Loucy (cell line): ENCODE results near the gene G6PC1.

Experiments used
- H2AFZ ChIP-seq: fragments of 200-600 bp; sonication (generic); 2 replicates; pipeline ENCODE4 v1.6.0; 2016; ENCODE audit warnings: antibody characterized with exemption, mild to moderate bottlenecking, low read length, moderate library complexity
- H3F3A ChIP-seq: fragments of 200-600 bp; 2 replicates; pipeline ENCODE4 v1.6.0; 2016; ENCODE audit warnings: antibody characterized with exemption, low read depth, mild to moderate bottlenecking
- H3K27me3 ChIP-seq: fragments of 200-600 bp; sonication (generic); 2 replicates; pipeline ENCODE4 v1.6.1; 2014; ENCODE audit warnings: low read length, mild to moderate bottlenecking; ENCODE audit not compliant: insufficient read depth, poor library complexity, severe bottlenecking
- H3K36me3 ChIP-seq: fragments of 200-600 bp; sonication (generic); 2 replicates; pipeline ENCODE4 v1.6.1; 2016; ENCODE audit warnings: low read length; ENCODE audit not compliant: insufficient read depth
- H3K4me1 ChIP-seq: fragments of 200-600 bp; sonication (generic); 2 replicates; pipeline ENCODE4 v1.5.1; 2014; ENCODE audit warnings: low read length, mild to moderate bottlenecking; ENCODE audit not compliant: insufficient read depth, poor library complexity, severe bottlenecking
- H3K4me2 ChIP-seq: fragments of 200-600 bp; sonication (generic); 2 replicates; pipeline ENCODE4 v1.6.0; 2014; ENCODE audit warnings: antibody characterized with exemption, low read length, low read depth, mild to moderate bottlenecking; ENCODE audit not compliant: poor library complexity, severe bottlenecking
- H3K4me3 ChIP-seq: fragments of 200-600 bp; sonication (generic); 2 replicates; pipeline ENCODE4 v1.5.1; 2014; ENCODE audit warnings: low read length, mild to moderate bottlenecking, mixed read lengths; ENCODE audit not compliant: poor library complexity, severe bottlenecking
- H3K79me2 ChIP-seq: fragments of 200-600 bp; sonication (generic); 2 replicates; pipeline ENCODE4 v1.6.1; 2014; ENCODE audit warnings: low read length; ENCODE audit not compliant: insufficient read depth
- H3K9ac ChIP-seq: fragments of 200-600 bp; sonication (generic); 2 replicates; pipeline ENCODE4 v1.6.0; 2014; ENCODE audit warnings: mild to moderate bottlenecking, low read depth, low read length, moderate library complexity; ENCODE audit not compliant: poor library complexity, severe bottlenecking
- H3K9me2 ChIP-seq: fragments of 200-600 bp; sonication (generic); replicated peaks from 2 replicates; pipeline ENCODE4 v1.6.1; 2016; ENCODE audit warnings: low read depth, low read length, mixed read lengths
- H3K9me3 ChIP-seq: fragments of 200-600 bp; sonication (generic); 2 replicates; pipeline ENCODE4 v1.6.1; 2014; ENCODE audit warnings: mild to moderate bottlenecking, antibody characterized with exemption, low read length, low read depth; ENCODE audit not compliant: insufficient read depth
- H4K20me1 ChIP-seq: fragments of 200-600 bp; sonication (generic); 2 replicates; pipeline ENCODE4 v1.6.0; 2014; ENCODE audit warnings: antibody characterized with exemption, low read length, mild to moderate bottlenecking; ENCODE audit not compliant: insufficient read depth, poor library complexity, severe bottlenecking
- CTCF ChIP-seq: fragments of 200-600 bp; sonication (generic); conservative IDR thresholded peaks from 2 replicates; pipeline ENCODE4 v1.5.1; 2014; ENCODE audit warnings: mild to moderate bottlenecking, antibody characterized with exemption, low read length
- EZH2phosphoT487 ChIP-seq: fragments of 200-600 bp; IDR thresholded peaks from 2 replicates; pipeline ENCODE4 v1.6.1; 2018; ENCODE audit warnings: antibody characterized with exemption, mild to moderate bottlenecking, moderate library complexity, borderline replicate concordance

G6PC1 gene

GRCh38 chr17:42950044-42950783 is 49.6 kb downstream of the G6PC1 start:
- TF ChIP-seq EZH2phosphoT487: no peak
- TF ChIP-seq CTCF: no peak
- Histone ChIP-seq H3K79me2 (no peaks in the 10 kb centered on the region), H3K4me2 (no peak overlapping the region), H3K9me2 (no peaks in the 10 kb centered on the region), H2AFZ (no peak overlapping the region), H3K9ac (no peak overlapping the region), H3K4me1 (no peaks in the 10 kb centered on the region), H3K4me3 (no peak overlapping the region), H3K9me3 (no peaks in the 10 kb centered on the region), H3K36me3 (peaks cover 36% of the 10 kb centered on the region; the same call in 1 of the 2 replicates), H3F3A (no peaks in the 10 kb centered on the region), H4K20me1 (no peaks in the 10 kb centered on the region), H3K27me3 (no peaks in the 10 kb centered on the region)
